Mucosa of descending colon (tissue), 3 donors: ENCODE data around the gene HPN. TPM values are rescaled to one million over a fixed set of nuclear protein-coding genes. Genes with fewer than 3 reads are reported as not detected.
"Not testable (repeated sequence)": the region's sequence is repeated elsewhere in the genome, so short reads cannot be mapped to it uniquely, and the experiment has no call there.

Experiments
- ATAC-seq: fragments of 200-7000 bp; cut with Tn5 transposase; one replicate; pipeline ENCODE4 v1.9.1; 2020; ENCODE audit warnings: mild to moderate bottlenecking, moderate library complexity
- DNase-seq, 3 donors: peaks; one replicate each; pipeline ENCODE4 v3.0.0-alpha.2; 2020
- H3K36me3 ChIP-seq: fragments of 200-600 bp; one replicate; pipeline ENCODE4 v1.8.0; 2021; ENCODE audit warnings: low read depth, mild to moderate bottlenecking
- H3K4me1 ChIP-seq: fragments of 200-600 bp; one replicate; pipeline ENCODE4 v1.8.0; 2021; ENCODE audit warnings: low read depth, mild to moderate bottlenecking
- H3K4me3 ChIP-seq: fragments of 200-600 bp; one replicate; pipeline ENCODE4 v1.8.0; 2021; ENCODE audit warnings: mild to moderate bottlenecking
- H3K9me3 ChIP-seq: fragments of 200-600 bp; one replicate; pipeline ENCODE4 v1.8.0; 2021; ENCODE audit warnings: mild to moderate bottlenecking
- intact Hi-C, 2 donors: fragments of 100-400 bp; cut with DNase I in 1 of 2; cut with micrococcal nuclease in 1 of 2; formaldehyde crosslinking; loops; one replicate each; pipeline versions ENCODE4 v1.11.0 to v1.11.1; 2022; cut with DNase I, micrococcal nuclease
- total RNA-seq, 3 donors: library from RNA; stranded (reverse); fragmentation: NEBNext Ultra II Directional in 2 of 3; extraction: Animal tissue kit (Norgen Biotek cat#: 25700) in 2 of 3; gene quantifications; one replicate each; pipeline versions ENCODE4 v1.2.1 to v1.2.4, GENCODE V29; 2021 to 2023
- TF ChIP-seq, protein P1 (sequence below): fragments of 200-600 bp; IDR thresholded peaks from one replicate; pipeline ENCODE4 v1.8.0; 2022; ENCODE audit warnings: antibody characterized with exemption, mild to moderate bottlenecking
- donor health status: DM: no; HTN: no; CAD: no; lungs with moderate emphysema.
- donor health status: DM: no; HTN: no; CAD: no.
- donor health status: DM: no; HTN: yes; CAD: no.

The HPN gene
- total RNA-seq, 3 donors from 2014 or later = 0.54 to 0.94 TPM; not detected in 1

DNA sequence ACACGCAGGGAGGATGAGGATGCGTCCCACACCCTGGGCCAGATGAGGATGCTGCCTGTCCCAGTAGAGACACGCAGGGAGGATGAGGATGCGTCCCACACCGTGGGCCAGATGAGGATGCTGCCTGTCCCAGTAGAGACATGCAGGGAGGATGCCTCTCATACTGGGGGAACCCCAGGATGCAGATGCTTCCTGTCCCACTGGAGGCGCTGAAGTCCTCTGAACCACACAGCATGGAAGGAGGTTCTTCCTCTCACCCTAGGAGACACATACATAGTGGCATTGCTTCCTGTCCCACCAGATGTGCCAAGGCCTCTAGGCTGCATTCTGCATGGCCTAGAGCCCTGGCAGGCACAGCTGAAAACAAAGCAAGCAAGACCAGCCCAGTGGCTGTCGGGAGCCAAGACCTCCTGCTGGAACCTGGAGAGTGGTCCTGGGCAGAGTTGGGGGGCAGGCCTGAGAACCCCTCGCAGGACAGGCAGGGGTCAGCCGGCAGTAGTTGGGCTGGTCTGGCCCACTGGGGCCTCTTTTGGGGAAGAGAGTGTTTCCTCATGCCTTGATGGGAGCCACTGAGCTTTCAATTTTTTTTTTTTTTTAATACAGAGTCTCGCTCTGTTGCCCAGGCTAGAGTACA is 4.3 kb downstream of the HPN start:
- TF ChIP-seq, protein P1, sequence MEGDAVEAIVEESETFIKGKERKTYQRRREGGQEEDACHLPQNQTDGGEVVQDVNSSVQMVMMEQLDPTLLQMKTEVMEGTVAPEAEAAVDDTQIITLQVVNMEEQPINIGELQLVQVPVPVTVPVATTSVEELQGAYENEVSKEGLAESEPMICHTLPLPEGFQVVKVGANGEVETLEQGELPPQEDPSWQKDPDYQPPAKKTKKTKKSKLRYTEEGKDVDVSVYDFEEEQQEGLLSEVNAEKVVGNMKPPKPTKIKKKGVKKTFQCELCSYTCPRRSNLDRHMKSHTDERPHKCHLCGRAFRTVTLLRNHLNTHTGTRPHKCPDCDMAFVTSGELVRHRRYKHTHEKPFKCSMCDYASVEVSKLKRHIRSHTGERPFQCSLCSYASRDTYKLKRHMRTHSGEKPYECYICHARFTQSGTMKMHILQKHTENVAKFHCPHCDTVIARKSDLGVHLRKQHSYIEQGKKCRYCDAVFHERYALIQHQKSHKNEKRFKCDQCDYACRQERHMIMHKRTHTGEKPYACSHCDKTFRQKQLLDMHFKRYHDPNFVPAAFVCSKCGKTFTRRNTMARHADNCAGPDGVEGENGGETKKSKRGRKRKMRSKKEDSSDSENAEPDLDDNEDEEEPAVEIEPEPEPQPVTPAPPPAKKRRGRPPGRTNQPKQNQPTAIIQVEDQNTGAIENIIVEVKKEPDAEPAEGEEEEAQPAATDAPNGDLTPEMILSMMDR = no peak
- Histone ChIP-seq H3K9me3 (no peaks in the 10 kb centered on the region), H3K36me3 (no peaks in the 10 kb centered on the region), H3K4me1 (peaks cover 9% of the 10 kb centered on the region), H3K4me3 (no peak overlapping the region)
- intact Hi-C loops = no loop called here
- peak; percentile 36 for ATAC-seq
- DNase-seq = peak in 1 of 3 donors; percentile 39

DNA sequence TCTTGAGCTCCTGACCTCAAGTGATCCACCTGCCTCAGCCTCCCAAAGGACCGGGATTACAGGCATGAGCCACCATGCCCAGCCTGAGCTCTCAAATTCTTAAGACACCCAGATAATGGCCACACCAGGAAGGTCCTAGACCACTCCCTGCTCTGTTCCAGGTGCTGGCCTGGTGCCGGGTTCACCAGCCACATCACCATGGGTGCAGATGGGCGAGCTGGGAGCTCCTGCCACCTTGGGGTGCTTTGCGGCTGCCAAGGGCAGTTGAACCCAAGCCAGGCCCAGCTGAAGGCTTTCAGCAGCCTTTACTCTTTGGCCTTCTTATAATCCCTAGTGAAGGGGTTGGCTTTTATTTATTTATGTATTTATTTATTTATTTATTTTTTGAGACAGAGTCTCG is 4.9 kb downstream of the HPN start:
- no peak for DNase-seq
- H3K4me3 ChIP-seq = no peak overlapping the region
- TF ChIP-seq, protein P1 = no peak
- H3K4me1 ChIP-seq = peaks cover 2% of the 10 kb centered on the region
- ATAC-seq = no peak
- H3K36me3 ChIP-seq = no peaks in the 10 kb centered on the region
- intact Hi-C loops = no loop called here
- H3K9me3 ChIP-seq = no peaks in the 10 kb centered on the region

DNA sequence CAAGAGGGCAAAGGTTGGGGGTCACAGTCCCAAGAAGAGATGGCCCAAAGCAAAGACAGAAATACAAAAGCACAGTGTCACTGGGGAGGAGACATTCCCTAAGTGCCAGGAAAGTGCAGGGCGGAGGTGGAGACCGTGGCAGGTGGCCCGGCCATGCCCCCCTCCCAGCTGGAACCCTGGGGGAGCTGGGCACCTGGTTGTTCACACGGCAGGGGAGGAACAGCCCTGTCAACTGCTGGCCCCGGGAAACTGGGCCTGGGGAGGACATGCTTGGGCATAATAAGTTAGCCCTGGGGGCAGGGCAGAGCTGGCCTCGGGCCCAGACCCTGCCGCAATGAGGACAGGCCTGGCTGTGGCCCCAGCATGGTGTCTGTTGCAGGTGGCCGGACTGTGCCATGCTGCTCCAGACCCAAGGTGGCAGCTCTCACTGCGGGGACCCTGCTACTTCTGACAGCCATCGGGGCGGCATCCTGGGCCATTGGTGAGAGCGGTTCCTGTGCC is 7.4 kb downstream of the HPN start:
- TF ChIP-seq, protein P1 = no peak
- peak; percentile 21 for ATAC-seq
- H3K9me3 ChIP-seq = no peaks in the 10 kb centered on the region
- no peak overlapping the region for H3K4me3 ChIP-seq
- peak in 1 of 3 donors; percentile 42 for DNase-seq
- intact Hi-C loops = no loop called here
- H3K4me1 ChIP-seq = no peaks in the 10 kb centered on the region
- no peaks in the 10 kb centered on the region for H3K36me3 ChIP-seq

DNA sequence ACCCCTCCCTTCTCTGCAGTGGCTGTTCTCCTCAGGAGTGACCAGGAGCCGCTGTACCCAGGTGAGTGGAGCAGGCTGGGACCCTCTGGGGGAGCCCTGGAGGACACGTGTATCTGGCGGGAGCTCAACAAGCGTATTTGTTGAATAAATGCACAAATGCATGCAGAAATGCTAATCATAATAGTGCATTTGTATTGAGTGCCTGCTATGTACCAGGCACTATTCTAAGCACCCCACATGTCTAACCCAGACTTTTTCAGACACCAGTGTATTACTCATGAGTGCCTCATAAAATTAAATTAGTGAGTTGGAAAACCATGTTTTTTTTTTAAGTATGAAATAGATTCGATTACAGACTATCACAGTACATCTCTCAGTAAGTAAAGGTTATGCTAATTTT is 7.9 kb downstream of the HPN start:
- ATAC-seq (no peak), DNase-seq (no peak)
- Histone ChIP-seq H3K4me1 (no peaks in the 10 kb centered on the region), H3K36me3 (no peaks in the 10 kb centered on the region), H3K9me3 (no peaks in the 10 kb centered on the region), H3K4me3 (no peak overlapping the region)
- TF ChIP-seq, protein P1 = no peak
- intact Hi-C loops = no loop called here

DNA sequence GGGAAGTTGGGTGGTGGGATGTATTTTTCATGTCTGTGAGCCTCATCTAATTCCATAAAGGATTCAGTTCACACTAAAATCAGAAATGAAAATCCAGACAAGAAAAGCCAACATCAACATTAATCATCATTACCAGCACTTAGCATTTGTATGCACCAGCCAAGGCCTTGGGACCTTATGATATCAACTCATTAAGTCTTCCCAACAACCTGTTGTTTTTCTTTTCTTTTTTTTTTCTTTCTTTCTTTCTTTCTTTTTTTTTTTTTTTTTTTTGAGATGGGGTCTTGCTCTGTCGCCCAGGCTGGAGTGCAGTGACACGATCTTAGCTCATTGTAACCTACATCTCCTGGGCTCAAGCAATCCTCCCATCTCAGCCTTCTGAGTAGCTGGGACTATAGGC is 9.1 kb downstream of the HPN start:
- intact Hi-C loops, H3K4me1 ChIP-seq, H3K4me3 ChIP-seq, H3K9me3 ChIP-seq, H3K36me3 ChIP-seq, DNase-seq, ATAC-seq: not testable (repeated sequence)

DNA sequence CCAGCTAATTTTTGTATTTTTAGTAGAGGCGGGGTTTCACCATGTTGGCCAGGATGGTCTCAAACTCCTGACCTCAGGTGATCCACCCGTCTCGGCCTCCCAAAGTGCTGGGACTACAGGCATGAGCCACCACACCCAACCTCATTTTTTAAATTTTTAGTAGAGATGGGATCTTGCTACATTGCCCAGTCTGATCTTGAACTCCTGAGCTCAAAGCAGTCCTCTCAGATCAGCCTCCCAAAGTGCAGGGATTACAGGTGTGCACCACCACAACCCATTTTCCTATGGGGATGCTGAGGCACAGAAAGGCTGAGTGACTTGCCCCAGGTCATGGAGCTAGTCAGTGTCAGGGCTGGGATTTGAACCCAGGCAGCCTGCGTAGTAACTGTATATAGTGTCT is 9.7 kb downstream of the HPN start:
- H3K9me3 ChIP-seq, H3K4me3 ChIP-seq, H3K4me1 ChIP-seq, intact Hi-C loops, ATAC-seq, H3K36me3 ChIP-seq, DNase-seq: not testable (repeated sequence)

DNA sequence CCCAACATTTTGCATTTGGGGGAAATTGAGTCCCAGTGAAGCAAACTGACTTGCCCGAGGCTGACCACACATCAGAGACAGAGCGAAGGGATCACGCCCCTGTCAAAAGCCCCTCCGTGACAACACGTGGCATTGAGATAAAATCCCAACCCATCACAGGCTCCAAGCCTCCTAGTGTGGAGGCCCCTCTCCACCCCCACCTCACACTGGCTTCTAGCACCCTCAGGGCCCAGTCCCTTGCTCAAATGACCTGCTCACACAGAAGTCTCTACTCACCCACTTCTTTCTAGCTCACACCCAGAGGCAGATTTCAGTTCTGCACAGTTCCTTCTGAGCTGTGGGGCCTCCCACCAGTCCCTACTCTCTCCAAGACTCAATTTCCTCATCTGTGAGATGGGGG is 10.3 kb downstream of the HPN start:
- no peaks in the 10 kb centered on the region for H3K9me3 ChIP-seq
- intact Hi-C loops = no loop called here
- TF ChIP-seq, protein P1 = no peak
- no peaks in the 10 kb centered on the region for H3K4me1 ChIP-seq
- DNase-seq (peak in 1 of 3 donors; percentile 13), ATAC-seq (no peak)
- H3K4me3 ChIP-seq = no peak overlapping the region
- no peaks in the 10 kb centered on the region for H3K36me3 ChIP-seq
